Mesothelial cell of epicardium (in vitro differentiated cells): ENCODE measurements around the gene RACGAP1. TPM values are rescaled to one million over a fixed set of nuclear protein-coding genes. Genes with fewer than 3 reads are reported as not detected.

Experiments
- DNase-seq, 2 experiments: peaks; one replicate each; pipeline ENCODE4 v3.0.0; 2021; ENCODE audit warnings: low spot score in 2 of 2; ENCODE audit not compliant: unreplicated experiment in 2 of 2
- H3K27ac Mint-ChIP-seq: 2 replicates; pipeline ENCODE4 v1.8.0; 2021; ENCODE audit warnings: mixed read lengths
- H3K27me3 Mint-ChIP-seq: 2 replicates; pipeline ENCODE4 v1.8.0; 2021; ENCODE audit warnings: low read depth, mixed read lengths
- H3K36me3 Mint-ChIP-seq: 2 replicates; pipeline ENCODE4 v1.8.0; 2021; ENCODE audit warnings: mixed read lengths
- H3K4me1 Mint-ChIP-seq: 2 replicates; pipeline ENCODE4 v1.8.0; 2021; ENCODE audit warnings: mixed read lengths
- H3K4me3 Mint-ChIP-seq: 2 replicates; pipeline ENCODE4 v1.8.0; 2021; ENCODE audit warnings: mild to moderate bottlenecking, moderate library complexity, mixed read lengths
- H3K9me3 Mint-ChIP-seq: 2 replicates; pipeline ENCODE4 v1.8.0; 2021; ENCODE audit warnings: mixed read lengths
- total RNA-seq: library from RNA; stranded (reverse); gene quantifications from 3 replicates; pipeline ENCODE4 v1.2.1, GENCODE V29; 2021
- TF ChIP-seq, protein P1 (sequence below): fragments of 200-600 bp; sonication (generic); IDR thresholded peaks from one replicate; pipeline ENCODE4 v1.5.0; 2021; ENCODE audit warnings: antibody characterized with exemption; ENCODE audit not compliant: unreplicated experiment

RACGAP1 gene
- 28.0 to 34.8 TPM (median 29.8 TPM) in 3 replicates for total RNA-seq

DNA sequence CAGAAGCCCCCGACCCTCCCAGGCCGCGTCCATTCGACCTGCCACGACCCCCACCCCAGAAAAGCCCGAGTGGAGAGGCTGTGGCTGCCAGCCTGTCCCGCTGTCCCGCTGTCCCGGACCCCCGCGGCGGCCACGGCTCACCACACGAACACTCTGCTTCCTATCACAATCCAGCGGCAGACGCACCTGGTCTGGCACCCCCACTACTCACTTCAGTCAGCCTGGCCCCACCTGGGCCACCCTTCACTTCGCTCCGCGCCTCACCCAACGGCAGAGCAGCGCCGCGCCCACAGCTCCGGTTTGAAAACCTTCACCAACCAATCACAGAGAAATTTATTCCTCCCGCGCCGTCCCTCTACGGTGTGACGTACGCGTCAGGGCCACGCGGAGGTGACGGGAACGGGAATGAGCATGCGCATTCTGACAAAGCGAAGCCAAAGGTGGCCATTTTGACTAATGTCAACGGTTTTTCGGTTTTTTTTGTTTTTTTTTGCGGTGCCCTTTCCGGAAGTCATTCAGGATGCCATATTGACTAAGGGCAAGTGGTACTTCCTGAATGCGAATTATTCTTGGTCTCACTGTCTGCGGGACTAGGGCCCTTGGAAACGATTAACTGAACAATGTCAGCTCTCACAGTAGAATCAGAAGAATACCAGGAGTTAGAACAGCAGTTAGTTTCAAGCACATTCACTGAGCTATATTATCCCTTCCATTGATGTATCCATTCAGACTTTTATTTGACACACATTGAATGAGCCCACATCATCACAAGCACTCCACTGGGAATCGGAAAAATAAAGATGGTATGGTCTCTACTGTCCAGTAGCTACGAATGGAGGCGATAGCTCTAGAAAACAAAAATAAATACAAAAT lies at the start of gene RACGAP1:
Gene RACGAP1 (minus strand): TSS at position 308 of the 873 bp plus-strand sequence. CDS start 8,779 bp downstream, outside the sequence.
- no peaks in the 10 kb centered on the region for H3K36me3 Mint-ChIP-seq
- H3K9me3 Mint-ChIP-seq, result no peaks in the 10 kb centered on the region
- H3K4me1 Mint-ChIP-seq, result peaks cover 15% of the 10 kb centered on the region
- peak within 1 kb of the TSS; percentile 98 for H3K27ac Mint-ChIP-seq
- no peaks in the 10 kb centered on the region for H3K27me3 Mint-ChIP-seq
- H3K4me3 Mint-ChIP-seq, result peak within 1 kb of the TSS; percentile 96
- peak; percentile 83 to 94 for DNase-seq
- TF ChIP-seq, protein P1, sequence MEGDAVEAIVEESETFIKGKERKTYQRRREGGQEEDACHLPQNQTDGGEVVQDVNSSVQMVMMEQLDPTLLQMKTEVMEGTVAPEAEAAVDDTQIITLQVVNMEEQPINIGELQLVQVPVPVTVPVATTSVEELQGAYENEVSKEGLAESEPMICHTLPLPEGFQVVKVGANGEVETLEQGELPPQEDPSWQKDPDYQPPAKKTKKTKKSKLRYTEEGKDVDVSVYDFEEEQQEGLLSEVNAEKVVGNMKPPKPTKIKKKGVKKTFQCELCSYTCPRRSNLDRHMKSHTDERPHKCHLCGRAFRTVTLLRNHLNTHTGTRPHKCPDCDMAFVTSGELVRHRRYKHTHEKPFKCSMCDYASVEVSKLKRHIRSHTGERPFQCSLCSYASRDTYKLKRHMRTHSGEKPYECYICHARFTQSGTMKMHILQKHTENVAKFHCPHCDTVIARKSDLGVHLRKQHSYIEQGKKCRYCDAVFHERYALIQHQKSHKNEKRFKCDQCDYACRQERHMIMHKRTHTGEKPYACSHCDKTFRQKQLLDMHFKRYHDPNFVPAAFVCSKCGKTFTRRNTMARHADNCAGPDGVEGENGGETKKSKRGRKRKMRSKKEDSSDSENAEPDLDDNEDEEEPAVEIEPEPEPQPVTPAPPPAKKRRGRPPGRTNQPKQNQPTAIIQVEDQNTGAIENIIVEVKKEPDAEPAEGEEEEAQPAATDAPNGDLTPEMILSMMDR, result no peak

GRCh38 chr12:50073712-50074111 lies 48.4 kb upstream of the RACGAP1 start:
- TF ChIP-seq, protein P1, result no peak
- H3K4me3 Mint-ChIP-seq, result no peak overlapping the region
- H3K36me3 Mint-ChIP-seq, result no peaks in the 10 kb centered on the region

GRCh38 chr12:50073206-50073605 lies 47.9 kb upstream of the RACGAP1 start:
- no peaks in the 10 kb centered on the region for H3K36me3 Mint-ChIP-seq
- no peak overlapping the region for H3K4me3 Mint-ChIP-seq
- DNase-seq, result no peak
- TF ChIP-seq, protein P1, result no peak
- H3K27ac Mint-ChIP-seq, result no peak overlapping the region
- H3K27me3 Mint-ChIP-seq, result no peaks in the 10 kb centered on the region
- H3K9me3 Mint-ChIP-seq, result no peaks in the 10 kb centered on the region
- H3K4me1 Mint-ChIP-seq, result peaks cover 11% of the 10 kb centered on the region

More at GRCh38 chr12:50073712-50074111, 48.4 kb upstream of the RACGAP1 start:
- H3K9me3 Mint-ChIP-seq, result no peaks in the 10 kb centered on the region
- H3K27me3 Mint-ChIP-seq, result no peaks in the 10 kb centered on the region
- H3K27ac Mint-ChIP-seq, result no peak overlapping the region
- peaks cover 11% of the 10 kb centered on the region for H3K4me1 Mint-ChIP-seq
- no peak for DNase-seq

GRCh38 chr12:50072198-50072907 lies 47.1 kb upstream of the RACGAP1 start:
- DNase-seq, result no peak
- Mint-ChIP-seq H3K4me3 (no peak overlapping the region), H3K36me3 (no peaks in the 10 kb centered on the region), H3K27me3 (no peaks in the 10 kb centered on the region), H3K27ac (no peak overlapping the region), H3K4me1 (peaks cover 9% of the 10 kb centered on the region), H3K9me3 (no peaks in the 10 kb centered on the region)
- TF ChIP-seq, protein P1, result no peak

DNA sequence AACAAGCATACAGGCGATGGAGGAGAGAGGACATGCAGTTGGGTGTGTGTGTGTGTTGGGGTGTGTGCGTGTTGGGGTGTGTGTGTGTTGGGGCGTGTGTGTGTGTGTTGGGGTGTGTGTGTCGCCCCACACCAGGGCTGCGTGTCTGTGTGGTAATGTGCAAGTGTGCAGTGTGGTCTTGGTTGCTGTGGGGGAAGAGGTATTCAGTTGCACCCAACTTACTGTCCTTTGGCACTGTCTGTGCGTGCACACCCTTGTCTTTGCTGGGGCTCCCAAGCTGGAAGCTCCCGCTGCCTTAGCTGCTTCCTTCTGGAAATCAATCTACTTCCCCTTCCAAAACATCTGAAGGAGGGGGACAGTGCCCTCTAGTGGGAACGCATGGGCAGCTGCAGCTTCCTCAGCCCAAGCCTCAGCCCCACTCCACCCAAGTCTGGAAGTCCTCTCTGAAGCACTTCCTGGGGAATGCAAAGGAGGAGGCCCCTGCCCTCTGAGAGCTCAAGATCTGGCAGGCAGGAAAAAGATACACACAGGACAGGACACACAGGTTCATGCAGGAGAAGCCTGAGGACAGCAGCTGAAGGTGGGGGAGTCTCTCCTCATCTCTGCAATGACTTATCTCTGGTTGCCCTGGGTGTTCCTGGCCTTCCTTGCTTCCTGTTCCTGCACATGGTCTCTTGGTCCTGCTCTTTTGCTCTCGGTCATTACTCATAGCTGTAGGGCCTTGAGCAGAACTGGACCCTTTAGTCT lies 45.2 kb upstream of the RACGAP1 start:
- H3K4me3 Mint-ChIP-seq, result no peak overlapping the region
- no peak overlapping the region for H3K27ac Mint-ChIP-seq
- H3K9me3 Mint-ChIP-seq, result no peaks in the 10 kb centered on the region
- peak; percentile 71 to 87 for DNase-seq
- no peaks in the 10 kb centered on the region for H3K36me3 Mint-ChIP-seq
- TF ChIP-seq, protein P1, result peak; percentile 82
- peaks cover 9% of the 10 kb centered on the region for H3K4me1 Mint-ChIP-seq
- no peaks in the 10 kb centered on the region for H3K27me3 Mint-ChIP-seq
